DND-41 (cell line): Measurements from ENCODE around the gene PFKFB3.
"Not testable (repeated sequence)": the region's sequence is repeated elsewhere in the genome, so short reads cannot be mapped to it uniquely, and the experiment has no call there.

ENCODE experiments used
- ATAC-seq: fragments of 200-7000 bp; cut with Tn5 transposase; 3 replicates; pipeline ENCODE4 v1.9.1; 2021; ENCODE audit warnings: low read depth; ENCODE audit not compliant: insufficient read depth
- DNase-seq: peaks from one replicate; pipeline ENCODE4 v3.0.0-alpha.2; 2020
- H2AFZ ChIP-seq: 2 replicates; pipeline ENCODE4 v1.6.0; 2012; ENCODE audit warnings: low read depth, low read length
- H3K27ac ChIP-seq: 2 replicates; pipeline ENCODE4 v1.5.1; 2012; ENCODE audit warnings: low read length, inconsistent platforms
- H3K27me3 ChIP-seq: fragments of 200-600 bp; sonication (generic); 2 replicates; pipeline ENCODE4 v1.6.0; 2012; ENCODE audit warnings: low read length, mild to moderate bottlenecking, inconsistent platforms; ENCODE audit not compliant: insufficient read depth, poor library complexity
- H3K36me3 ChIP-seq: 2 replicates; pipeline ENCODE4 v1.5.1; 2012; ENCODE audit warnings: low read length, inconsistent platforms; ENCODE audit not compliant: insufficient read depth
- H3K4me1 ChIP-seq: 2 replicates; pipeline ENCODE4 v1.5.1; 2012; ENCODE audit warnings: mild to moderate bottlenecking, low read length; ENCODE audit not compliant: insufficient read depth
- H3K4me2 ChIP-seq: 2 replicates; pipeline ENCODE4 v1.6.0; 2012; ENCODE audit warnings: mild to moderate bottlenecking, moderate library complexity, low read length, inconsistent platforms; ENCODE audit not compliant: insufficient read depth
- H3K4me3 ChIP-seq, 2 experiments: fragments of 200-600 bp in 1 of 2; shearing (Covaris generic) in 1 of 2; 2 replicates each; pipeline ENCODE4 v1.5.1; 2012 to 2016; ENCODE audit warnings: inconsistent platforms in 2 of 2, low read length in 2 of 2, mild to moderate bottlenecking in 2 of 2, low read depth in 1 of 2, moderate library complexity in 1 of 2
- H3K79me2 ChIP-seq: 2 replicates; pipeline ENCODE4 v1.6.0; 2012; ENCODE audit warnings: low read length, inconsistent platforms; ENCODE audit not compliant: insufficient read depth
- H3K9ac ChIP-seq: 2 replicates; pipeline ENCODE4 v1.6.0; 2012; ENCODE audit warnings: low read depth, mild to moderate bottlenecking, inconsistent platforms, low read length, moderate library complexity
- H3K9me3 ChIP-seq: 2 replicates; pipeline ENCODE4 v1.5.1; 2012; ENCODE audit warnings: low read length, moderate library complexity, mild to moderate bottlenecking, inconsistent platforms; ENCODE audit not compliant: insufficient read depth, severe bottlenecking
- H4K20me1 ChIP-seq: 2 replicates; pipeline ENCODE4 v1.6.0; 2012; ENCODE audit warnings: low read length; ENCODE audit not compliant: insufficient read depth
- CTCF ChIP-seq: IDR thresholded peaks from 2 replicates; pipeline ENCODE4 v1.5.1; 2012; ENCODE audit warnings: borderline replicate concordance, low read length, moderate library complexity, mild to moderate bottlenecking; ENCODE audit not compliant: poor library complexity, severe bottlenecking; ENCODE audit errors: extremely low read depth
- EZH2 ChIP-seq: IDR thresholded peaks from 3 replicates; pipeline ENCODE4 v1.6.1; 2012; ENCODE audit warnings: borderline replicate concordance, low read depth, mild to moderate bottlenecking, moderate library complexity, low read length, inconsistent platforms; ENCODE audit not compliant: severe bottlenecking

The PFKFB3 gene

GRCh38 chr10:6195846-6196245 lies 6.9 kb upstream of the PFKFB3 start:
- H2AFZ ChIP-seq, result no peak overlapping the region
- peaks cover 5% of the 10 kb centered on the region for H3K79me2 ChIP-seq
- H3K36me3 ChIP-seq, result no peaks in the 10 kb centered on the region
- no peaks in the 10 kb centered on the region for H3K27me3 ChIP-seq
- no peaks in the 10 kb centered on the region for H3K9me3 ChIP-seq
- no peak overlapping the region for H3K4me3 ChIP-seq
- H3K4me2 ChIP-seq, result no peak overlapping the region
- H3K9ac ChIP-seq, result no peak overlapping the region
- no peak overlapping the region; the same call in 1 of the 2 replicates for H3K27ac ChIP-seq
- peaks cover 7% of the 10 kb centered on the region; the same call in 1 of the 2 replicates for H4K20me1 ChIP-seq
- TF ChIP-seq EZH2 (no peak), CTCF (no peak)
- H3K4me1 ChIP-seq, result peaks cover 21% of the 10 kb centered on the region
- DNase-seq, result no peak
- ATAC-seq, result no peak

- H3K27me3 ChIP-seq, H3K27ac ChIP-seq, H3K36me3 ChIP-seq, H4K20me1 ChIP-seq, H2AFZ ChIP-seq, H3K79me2 ChIP-seq, H3K9me3 ChIP-seq, ATAC-seq, H3K9ac ChIP-seq, H3K4me2 ChIP-seq, H3K4me3 ChIP-seq, DNase-seq: not testable (repeated sequence)
- peaks cover 24% of the 10 kb centered on the region for H3K4me1 ChIP-seq
Observed at GRCh38 chr10:6196524-6196923, 6.2 kb upstream of the PFKFB3 start.

GRCh38 chr10:6197321-6197720 lies 5.4 kb upstream of the PFKFB3 start:
- Histone ChIP-seq H4K20me1 (no peaks in the 10 kb centered on the region), H3K27me3 (no peaks in the 10 kb centered on the region), H3K4me3 (no peak overlapping the region), H3K79me2 (peaks cover 5% of the 10 kb centered on the region), H2AFZ (no peak overlapping the region), H3K27ac (no peak overlapping the region), H3K4me1 (peaks cover 32% of the 10 kb centered on the region), H3K4me2 (no peak overlapping the region), H3K9me3 (no peaks in the 10 kb centered on the region), H3K9ac (no peak overlapping the region), H3K36me3 (no peaks in the 10 kb centered on the region; the same call in 1 of the 2 replicates)
- ATAC-seq, result no peak
- TF ChIP-seq CTCF (no peak), EZH2 (no peak)
- DNase-seq, result no peak

DNA sequence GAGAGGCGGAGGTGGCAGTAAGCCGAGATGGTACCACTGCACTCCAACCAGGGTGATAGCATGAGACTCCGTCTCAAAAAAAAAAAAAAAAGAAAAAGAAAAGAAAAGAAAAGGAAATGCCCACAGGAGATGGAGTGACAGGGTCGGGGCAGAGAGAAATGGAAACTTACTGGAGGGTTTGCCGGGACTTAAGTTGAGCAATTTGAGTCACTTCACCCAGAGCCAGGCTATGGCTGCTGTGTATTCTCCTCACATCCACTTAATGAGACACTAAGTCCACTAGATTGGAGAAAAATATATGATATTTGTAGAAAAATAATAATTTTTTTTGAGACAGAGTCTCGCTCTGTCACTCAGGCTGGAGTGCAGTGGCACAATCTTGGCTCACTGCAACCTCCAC lies 4.6 kb upstream of the PFKFB3 start:
- no peak overlapping the region for H3K9ac ChIP-seq
- no peak overlapping the region for H3K4me3 ChIP-seq
- H3K79me2 ChIP-seq, result peaks cover 9% of the 10 kb centered on the region
- no peak overlapping the region for H2AFZ ChIP-seq
- H3K36me3 ChIP-seq, result no peaks in the 10 kb centered on the region; the same call in 1 of the 2 replicates
- no peaks in the 10 kb centered on the region for H3K9me3 ChIP-seq
- H3K4me2 ChIP-seq, result no peak overlapping the region
- no peak for DNase-seq
- ATAC-seq, result no peak
- TF ChIP-seq EZH2 (no peak), CTCF (no peak)
- no peak overlapping the region for H3K27ac ChIP-seq
- H3K4me1 ChIP-seq, result peaks cover 35% of the 10 kb centered on the region
- H3K27me3 ChIP-seq, result no peaks in the 10 kb centered on the region
- H4K20me1 ChIP-seq, result peaks cover 4% of the 10 kb centered on the region; the same call in 1 of the 2 replicates
